GM04504 (cell line): ENCODE results near the gene SAP30BP.

ENCODE experiments used
- DNase-seq: peaks from one replicate; pipeline ENCODE4 v3.0.0-alpha.2; 2012; ENCODE audit warnings: low read depth

SAP30BP gene

GRCh38 chr17:75720656-75721462, 53.7 kb downstream of the SAP30BP start, which contains the start of gene ITGB4:
Gene ITGB4, plus strand, starts transcription at chr17:75721459. Its CDS starts 3,245 bp downstream, at chr17:75724704.
- no peak for DNase-seq

DNA sequence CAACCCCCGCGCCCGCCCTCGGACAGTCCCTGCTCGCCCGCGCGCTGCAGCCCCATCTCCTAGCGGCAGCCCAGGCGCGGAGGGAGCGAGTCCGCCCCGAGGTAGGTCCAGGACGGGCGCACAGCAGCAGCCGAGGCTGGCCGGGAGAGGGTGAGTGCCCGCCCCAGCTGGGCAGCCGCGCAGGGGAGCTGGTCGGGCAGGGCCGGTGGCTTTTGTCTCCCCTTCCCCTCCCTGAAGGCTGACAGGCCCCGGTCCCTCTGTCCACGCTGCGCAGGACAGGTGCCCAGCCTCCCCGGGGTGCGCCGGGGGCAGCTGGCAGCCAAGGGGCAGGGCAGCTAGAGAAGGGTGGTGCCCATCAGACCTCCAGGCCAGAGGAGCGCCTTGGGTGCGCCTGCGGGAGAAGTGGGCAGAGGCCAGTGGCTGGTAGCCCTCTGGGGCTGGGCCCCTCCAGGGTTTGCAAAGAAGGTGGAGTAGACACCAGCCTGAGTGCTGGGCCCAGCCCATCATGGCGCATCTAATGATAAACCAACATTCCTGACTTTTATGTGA, 54.4 kb downstream of the SAP30BP start:
- no peak for DNase-seq

- no peak for DNase-seq
These were observed 54.9 kb downstream of the SAP30BP start for GRCh38 chr17:75722076-75722475.

DNA sequence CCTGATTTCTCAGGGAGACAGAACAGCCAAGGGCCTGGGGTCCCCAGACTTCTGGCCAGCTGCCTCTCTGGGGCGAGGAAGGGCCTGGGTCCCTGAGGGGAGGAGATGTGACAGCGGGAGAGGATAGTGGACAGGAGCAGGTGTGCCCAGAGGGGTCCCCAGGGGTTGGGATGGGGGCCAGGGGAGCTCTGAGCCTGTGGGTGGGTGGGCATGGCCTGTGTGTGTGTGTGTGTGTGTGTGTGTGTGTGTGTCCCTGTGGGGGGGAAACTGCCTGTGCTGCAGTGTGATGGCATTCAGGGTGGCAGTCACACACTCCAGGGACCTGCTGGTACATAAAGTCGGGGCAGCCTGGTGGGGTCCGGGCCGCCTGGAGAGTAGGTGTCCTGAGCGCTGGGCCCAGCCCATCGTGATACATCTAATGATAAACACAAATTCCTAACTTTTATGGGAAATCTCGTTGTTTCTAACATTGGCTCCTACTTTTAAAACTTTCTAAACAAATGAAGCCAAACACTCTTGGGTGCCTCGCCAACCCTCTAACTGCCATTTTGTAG, 55.5 kb downstream of the SAP30BP start:
- DNase-seq = no peak

- no peak for DNase-seq
These were observed 56.2 kb downstream of the SAP30BP start for GRCh38 chr17:75723171-75723930.

DNA sequence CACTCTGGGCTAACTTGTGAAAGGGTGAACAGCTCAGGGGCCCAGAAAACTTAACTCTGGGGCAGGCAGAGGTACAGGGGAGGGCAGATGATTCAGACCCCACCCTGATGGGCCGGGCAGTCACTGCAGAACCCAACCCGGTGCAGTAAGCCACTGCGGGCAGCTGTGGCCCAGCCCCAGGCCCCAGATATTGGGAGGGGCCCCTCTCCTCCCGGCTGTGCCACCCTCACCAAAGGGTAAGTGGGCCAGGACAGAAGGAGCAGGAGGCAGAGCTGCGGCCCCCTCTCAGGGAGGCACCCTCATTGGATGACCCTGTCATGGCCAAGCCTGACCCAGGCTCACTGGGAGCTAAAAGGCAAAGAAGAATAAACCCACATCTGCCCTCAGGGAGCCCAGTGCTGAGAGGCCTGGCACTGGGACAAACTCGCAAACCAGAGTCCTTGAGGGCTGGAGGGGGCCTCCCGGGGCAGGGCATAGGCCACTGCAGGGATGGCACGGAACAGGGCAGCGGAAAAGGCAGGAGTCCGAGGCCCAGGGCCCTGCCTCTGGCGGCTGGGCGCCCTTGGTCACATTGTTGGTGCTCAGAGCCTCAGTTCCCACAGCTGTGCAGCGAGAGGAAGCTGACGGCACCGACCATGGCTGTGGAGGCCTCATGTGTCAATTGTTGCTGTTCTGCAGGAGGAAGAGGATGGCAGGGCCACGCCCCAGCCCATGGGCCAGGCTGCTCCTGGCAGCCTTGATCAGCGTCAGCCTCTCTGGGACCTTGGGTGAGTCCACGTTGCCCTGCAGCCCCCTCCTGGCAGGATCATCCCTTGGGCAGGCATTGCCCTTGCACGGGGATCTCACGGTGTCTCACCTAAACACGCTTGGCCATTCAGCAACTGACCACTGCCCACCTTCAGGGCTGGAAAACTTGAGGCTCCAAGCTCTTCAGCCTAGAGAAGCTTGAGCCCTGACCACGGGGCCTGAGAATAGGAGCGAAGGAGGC, 57.2 kb downstream of the SAP30BP start:
- no peak for DNase-seq

- DNase-seq = no peak
These were observed 58.4 kb downstream of the SAP30BP start for GRCh38 chr17:75725504-75725903.

- DNase-seq = no peak
These were observed 60.3 kb downstream of the SAP30BP start for GRCh38 chr17:75727391-75727790.

DNA sequence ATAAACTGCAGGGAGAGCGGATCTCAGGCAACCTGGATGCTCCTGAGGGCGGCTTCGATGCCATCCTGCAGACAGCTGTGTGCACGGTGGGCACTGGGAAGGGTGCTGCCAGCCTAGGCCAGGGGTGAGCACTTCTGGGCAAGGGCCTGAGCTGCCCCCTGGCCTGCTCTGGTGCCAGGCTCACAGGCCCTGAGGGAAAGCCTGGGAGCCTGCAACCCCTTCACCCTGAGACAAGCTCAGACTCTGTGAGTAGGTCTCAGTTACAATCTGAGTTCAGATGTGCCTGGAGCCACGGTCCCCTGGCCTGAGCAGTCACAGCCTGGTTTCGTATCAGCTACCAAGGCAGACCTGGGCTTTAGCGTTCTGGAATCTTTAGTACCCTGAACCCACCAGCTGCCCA, 62.2 kb downstream of the SAP30BP start:
- DNase-seq = no peak

GRCh38 chr17:75730065-75730464, 62.9 kb downstream of the SAP30BP start:
- DNase-seq = no peak

DNA sequence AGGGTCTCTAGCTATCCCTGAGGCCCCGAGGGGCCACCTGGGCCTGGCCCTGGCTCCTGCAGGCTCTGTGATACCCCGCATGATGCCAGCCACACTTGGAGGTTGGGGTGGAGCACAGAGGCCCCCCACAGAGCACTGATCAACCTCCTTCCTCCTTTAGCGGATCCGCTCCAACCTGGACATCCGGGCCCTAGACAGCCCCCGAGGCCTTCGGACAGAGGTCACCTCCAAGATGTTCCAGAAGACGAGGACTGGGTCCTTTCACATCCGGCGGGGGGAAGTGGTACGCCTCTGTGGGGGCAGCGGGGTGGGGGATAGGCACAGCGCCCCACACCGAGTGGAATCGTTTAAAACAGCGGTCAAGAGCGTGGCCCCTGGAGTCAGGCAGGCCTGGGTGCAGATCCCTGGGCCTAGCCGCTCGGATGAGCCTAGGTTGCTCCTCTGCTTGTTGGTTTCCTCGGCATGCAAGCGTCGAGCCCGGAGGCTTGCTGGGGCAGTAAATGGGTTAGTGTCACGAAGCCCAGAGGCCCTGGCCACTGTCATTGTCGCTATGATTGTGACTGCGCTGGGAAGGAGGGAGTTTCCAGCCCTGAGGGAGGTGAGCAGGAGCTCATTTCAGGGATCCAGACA, 64.1 kb downstream of the SAP30BP start:
- DNase-seq = no peak

- DNase-seq = no peak
These were observed 64.8 kb downstream of the SAP30BP start for GRCh38 chr17:75731716-75732498.

DNA sequence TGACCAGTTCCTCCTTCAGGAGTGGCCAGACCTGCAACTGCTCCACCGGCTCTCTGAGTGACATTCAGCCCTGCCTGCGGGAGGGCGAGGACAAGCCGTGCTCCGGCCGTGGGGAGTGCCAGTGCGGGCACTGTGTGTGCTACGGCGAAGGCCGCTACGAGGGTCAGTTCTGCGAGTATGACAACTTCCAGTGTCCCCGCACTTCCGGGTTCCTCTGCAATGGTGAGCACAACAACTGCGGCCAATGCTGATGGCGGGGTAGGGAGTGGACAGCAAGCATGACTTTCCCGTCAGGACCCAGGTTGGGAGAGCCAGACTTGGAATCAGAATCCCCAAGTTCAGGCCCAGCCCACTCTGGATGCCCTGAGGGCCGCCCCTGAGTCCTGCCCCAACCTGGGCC, 66.3 kb downstream of the SAP30BP start:
- DNase-seq = no peak

DNA sequence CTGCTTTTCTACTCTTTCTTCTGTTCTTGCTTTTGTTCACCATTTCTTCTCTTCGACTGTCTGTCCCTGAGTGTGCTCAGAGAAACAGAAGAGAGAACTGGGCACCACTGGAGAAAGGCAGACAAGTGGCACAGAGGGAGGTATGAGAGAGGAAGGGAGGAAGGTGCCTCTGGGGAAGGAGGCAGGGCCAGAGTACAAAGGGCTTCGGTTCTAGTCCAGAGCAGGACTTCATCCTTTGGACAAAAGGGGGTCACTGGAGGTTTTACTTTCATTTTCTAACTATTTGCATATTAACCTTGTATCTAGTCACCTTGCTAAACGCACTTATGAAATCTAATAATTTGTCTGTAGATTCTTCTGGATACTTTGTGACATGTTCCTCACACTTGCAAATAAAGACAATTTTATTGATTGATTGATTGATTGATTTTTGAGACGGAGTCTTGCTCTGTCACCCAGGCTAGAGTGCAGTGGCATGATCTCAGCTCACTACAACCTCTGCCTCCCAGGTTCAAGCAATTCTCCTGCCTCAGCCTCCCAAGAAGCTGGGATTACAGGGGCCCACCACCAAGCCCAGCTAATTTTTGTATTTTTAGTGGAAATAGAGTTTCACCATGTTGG, 67.6 kb downstream of the SAP30BP start:
- no peak for DNase-seq

DNA sequence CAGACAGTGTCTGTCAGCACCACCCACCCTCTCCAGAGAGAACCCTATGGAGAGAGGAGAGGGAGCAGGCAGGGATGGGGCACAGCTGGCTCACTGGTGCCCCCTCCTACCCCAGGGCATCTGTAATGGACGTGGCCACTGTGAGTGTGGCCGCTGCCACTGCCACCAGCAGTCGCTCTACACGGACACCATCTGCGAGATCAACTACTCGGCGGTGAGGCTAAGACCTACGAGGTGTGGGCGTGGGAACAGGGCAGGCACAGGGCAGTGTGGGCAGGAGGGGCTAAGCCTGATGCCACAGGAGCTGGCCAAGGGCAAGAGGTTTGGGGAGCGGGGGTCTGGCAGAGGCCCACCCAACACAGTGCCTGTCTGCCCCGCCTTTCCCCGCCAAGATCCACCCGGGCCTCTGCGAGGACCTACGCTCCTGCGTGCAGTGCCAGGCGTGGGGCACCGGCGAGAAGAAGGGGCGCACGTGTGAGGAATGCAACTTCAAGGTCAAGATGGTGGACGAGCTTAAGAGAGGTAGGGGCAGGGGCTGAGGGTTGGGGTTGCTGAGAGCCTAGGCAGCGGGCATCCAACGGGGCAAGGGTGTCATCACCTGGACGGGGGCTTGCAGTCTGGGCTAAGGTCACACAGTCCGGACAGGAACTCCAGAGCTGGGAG, 69.2 kb downstream of the SAP30BP start:
- no peak for DNase-seq

DNA sequence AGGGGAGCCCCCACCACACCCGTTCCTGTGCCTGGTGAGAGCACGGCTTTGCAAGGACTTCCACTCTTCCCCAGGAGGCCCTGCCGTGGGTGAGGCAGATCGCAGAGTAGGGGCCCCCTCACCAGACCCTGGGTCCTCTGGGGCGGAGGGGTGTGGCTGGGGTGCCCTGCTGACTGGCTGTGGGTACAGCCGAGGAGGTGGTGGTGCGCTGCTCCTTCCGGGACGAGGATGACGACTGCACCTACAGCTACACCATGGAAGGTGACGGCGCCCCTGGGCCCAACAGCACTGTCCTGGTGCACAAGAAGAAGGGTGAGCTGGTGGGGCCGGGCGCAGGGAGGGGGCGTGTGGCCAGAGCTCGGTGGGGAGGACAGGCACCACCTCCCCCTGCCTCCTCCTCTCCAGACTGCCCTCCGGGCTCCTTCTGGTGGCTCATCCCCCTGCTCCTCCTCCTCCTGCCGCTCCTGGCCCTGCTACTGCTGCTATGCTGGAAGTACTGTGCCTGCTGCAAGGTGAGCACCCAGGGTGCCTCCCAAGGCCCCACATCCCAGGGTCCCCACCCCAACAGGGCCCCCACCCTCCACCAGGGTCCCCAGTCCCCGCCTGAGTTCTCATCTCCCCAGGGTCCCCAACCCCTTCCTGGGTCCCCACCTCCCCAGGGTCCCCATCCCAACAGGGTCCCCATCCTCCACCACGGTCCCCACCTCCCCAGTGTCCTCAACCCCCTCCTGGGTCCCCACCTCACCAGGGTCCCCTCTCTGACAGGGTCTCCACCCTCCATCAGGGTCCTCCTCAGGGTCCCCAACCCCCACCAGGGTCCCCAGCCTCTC, 70.2 kb downstream of the SAP30BP start:
- DNase-seq = no peak

DNA sequence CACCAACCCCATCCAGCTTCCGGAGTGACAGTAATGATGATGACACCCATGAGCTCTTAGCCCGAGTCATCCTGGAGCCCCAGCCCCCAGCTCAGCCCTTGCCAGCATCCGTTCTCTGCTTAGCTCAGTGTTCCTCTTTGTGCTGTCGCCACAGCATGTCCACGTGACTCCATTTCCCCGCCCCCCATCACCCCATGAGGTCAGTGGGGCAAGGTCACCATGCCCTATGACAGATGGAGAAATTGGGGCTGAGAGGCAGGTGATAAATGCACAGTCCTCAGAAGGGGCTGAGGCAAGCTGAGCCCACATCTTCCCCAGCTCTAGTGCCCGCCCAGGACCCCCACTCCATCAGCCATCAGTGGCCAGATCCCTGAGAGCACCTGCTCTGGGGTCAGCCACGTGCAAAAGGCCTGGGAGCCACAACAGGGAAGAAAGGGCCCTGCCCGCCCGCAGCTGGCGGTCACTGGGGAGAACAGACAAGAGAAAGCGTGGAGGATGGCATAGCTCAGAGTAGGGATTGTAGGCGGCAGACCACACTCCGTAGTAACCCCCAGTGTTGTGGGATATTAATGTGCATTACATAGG, 71.2 kb downstream of the SAP30BP start:
- DNase-seq = peak; percentile 20

DNA sequence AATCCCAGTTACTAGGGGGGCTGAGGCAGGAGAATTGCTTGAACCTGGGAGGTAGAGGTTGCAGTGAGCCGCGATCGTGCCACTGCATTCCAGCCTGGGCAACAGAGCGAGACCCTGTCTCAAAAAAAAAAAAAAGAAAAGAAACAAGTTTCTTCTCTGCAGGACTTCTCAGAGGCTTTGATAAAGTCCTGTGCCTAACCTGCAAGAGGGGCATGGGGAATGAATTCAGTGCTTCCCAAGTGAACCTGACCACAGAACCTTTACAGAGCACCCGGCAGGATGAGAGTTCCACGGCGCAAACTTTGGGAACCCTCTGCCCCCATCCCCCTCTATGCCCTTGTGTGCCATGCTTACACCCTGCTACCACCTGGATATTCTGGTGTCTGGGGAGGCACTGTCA, 72.0 kb downstream of the SAP30BP start:
- DNase-seq = no peak
